ENCODE measurements around the gene TPSG1. TPM values are rescaled to one million over a fixed set of nuclear protein-coding genes. Genes with fewer than 3 reads are reported as not detected.

The TPSG1 gene
- total and polyA plus RNA-seq, 2 of the 13 experiments (the other 11 are each of a cell fraction or from before 2014, with no cell fraction given), result not detected

DNA sequence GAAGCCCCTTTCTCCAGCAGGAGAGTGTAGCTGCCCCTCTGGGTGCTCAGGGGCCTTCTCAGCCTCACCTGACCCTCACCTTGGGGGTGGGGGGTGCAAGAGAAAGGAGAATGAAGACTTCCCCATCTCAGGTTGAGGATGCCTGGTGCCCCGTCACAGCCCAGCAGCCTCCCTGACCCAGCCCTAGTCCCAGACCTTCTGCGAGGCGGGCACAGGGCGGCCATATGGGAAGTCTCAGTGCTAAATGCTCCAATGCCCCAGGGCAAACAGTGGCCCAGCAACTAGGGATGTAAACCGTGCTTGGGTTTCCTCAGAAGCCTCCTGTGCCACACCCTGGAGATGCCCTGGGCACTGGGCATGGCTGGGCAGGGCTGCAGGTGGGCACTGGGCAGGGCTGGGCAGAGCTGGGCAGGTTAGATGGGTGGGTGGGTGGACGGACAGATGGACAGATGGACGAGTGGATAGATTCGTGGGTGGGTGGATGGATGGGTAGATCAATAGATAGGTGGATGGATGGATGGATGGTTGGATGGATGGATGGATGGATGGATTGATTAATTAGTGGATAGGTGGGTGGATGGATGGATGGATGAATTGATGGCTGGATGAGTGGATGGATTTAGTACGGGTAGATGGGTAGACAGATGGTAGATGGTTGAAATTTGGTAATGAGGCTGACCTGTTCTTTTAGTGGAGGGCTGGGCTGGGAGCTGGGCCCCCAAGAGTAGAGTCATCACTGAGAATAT is 47.6 kb upstream of the TPSG1 start:
- 3% methylated on average over 5 of the region's 9 CpGs for WGBS (ENCODE audit: low lambda C conversion rate)
- intact Hi-C loops (cut with micrococcal nuclease; ENCODE audit: unreplicated experiment) (no loop called here), in situ Hi-C loops (cut with HindIII; ENCODE audit: extremely low pct_ligation_motif_present, low pct_unique_long_range_greater_than_20kb) (no loop called here)
- no peak for FAIRE-seq
- H3K4me3 ChIP-seq (replicated peaks in 1 of 3; ENCODE audit: insufficient read depth in 1 of 3, low read depth in 2 of 3, low read length in 3 of 3), result no peak overlapping the region
- H4K20me1 ChIP-seq (ENCODE audit: insufficient read depth, low read length), result no peaks in the 10 kb centered on the region
- DNase-seq (ENCODE audit: low spot score), result no peak
- H3K27ac ChIP-seq (ENCODE audit: extremely low read length, insufficient read depth, low read length), result no peak overlapping the region
- no peaks in the 10 kb centered on the region for H3K9me3 ChIP-seq (ENCODE audit: low read length)
- H3K4me2 ChIP-seq (ENCODE audit: low read depth, low read length), result no peak overlapping the region
- H2AFZ ChIP-seq (ENCODE audit: low read length), result no peak overlapping the region
- ChIA-PET POLR2A (no interaction called here), CTCF (ENCODE audit: low intra/inter-chr PET ratio, low total read pairs) (no interaction called here)
- peaks cover 9 to 45% of the 10 kb centered on the region in 2 experiments for H3K27me3 ChIP-seq (ENCODE audit: control insufficient read depth in 1 of 2, insufficient read depth in 2 of 2, low read length in 2 of 2)
- H3K4me1 ChIP-seq (ENCODE audit: insufficient read depth, low read length), result peaks cover 11% of the 10 kb centered on the region; the same call in 1 of the 2 replicates
- H3K9ac ChIP-seq (ENCODE audit: insufficient read depth, low read depth, low read length), result no peak overlapping the region
- no peak; the same call in 2 of the 3 replicates for ATAC-seq
- no peaks in the 10 kb centered on the region for H3K36me3 ChIP-seq (replicated peaks in 1 of 2; ENCODE audit: control insufficient read depth in 1 of 2, insufficient read depth in 2 of 2, low read length in 2 of 2)
- BruUV-seq (replicated peaks), result no TSS peak
- H3K79me2 ChIP-seq (ENCODE audit: insufficient read depth, low read length), result no peaks in the 10 kb centered on the region
- TF ChIP-seq ZBTB42 (CRISPR knock-in tag; IDR thresholded peaks at IDR 0.05) (no peak), RXRA (CRISPR knock-in tag; IDR thresholded peaks at IDR 0.05) (no peak), CEBPG (CRISPR knock-in tag; IDR thresholded peaks at IDR 0.05) (no peak), FOXJ3 (CRISPR knock-in tag; IDR thresholded peaks at IDR 0.05; ENCODE audit: borderline replicate concordance) (no peak), SUZ12 (IDR thresholded peaks at IDR 0.05; ENCODE audit: low read depth, low read length) (no peak), HHEX (CRISPR knock-in tag; IDR thresholded peaks at IDR 0.05) (no peak), ZNF567 (CRISPR knock-in tag; IDR thresholded peaks at IDR 0.05; ENCODE audit: borderline replicate concordance) (no peak)
- TF ChIP-seq, protein P1, sequence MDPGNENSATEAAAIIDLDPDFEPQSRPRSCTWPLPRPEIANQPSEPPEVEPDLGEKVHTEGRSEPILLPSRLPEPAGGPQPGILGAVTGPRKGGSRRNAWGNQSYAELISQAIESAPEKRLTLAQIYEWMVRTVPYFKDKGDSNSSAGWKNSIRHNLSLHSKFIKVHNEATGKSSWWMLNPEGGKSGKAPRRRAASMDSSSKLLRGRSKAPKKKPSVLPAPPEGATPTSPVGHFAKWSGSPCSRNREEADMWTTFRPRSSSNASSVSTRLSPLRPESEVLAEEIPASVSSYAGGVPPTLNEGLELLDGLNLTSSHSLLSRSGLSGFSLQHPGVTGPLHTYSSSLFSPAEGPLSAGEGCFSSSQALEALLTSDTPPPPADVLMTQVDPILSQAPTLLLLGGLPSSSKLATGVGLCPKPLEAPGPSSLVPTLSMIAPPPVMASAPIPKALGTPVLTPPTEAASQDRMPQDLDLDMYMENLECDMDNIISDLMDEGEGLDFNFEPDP (CRISPR knock-in tag; conservative IDR thresholded peaks at IDR 0.05), result no peak
- TF ChIP-seq, protein P2, sequence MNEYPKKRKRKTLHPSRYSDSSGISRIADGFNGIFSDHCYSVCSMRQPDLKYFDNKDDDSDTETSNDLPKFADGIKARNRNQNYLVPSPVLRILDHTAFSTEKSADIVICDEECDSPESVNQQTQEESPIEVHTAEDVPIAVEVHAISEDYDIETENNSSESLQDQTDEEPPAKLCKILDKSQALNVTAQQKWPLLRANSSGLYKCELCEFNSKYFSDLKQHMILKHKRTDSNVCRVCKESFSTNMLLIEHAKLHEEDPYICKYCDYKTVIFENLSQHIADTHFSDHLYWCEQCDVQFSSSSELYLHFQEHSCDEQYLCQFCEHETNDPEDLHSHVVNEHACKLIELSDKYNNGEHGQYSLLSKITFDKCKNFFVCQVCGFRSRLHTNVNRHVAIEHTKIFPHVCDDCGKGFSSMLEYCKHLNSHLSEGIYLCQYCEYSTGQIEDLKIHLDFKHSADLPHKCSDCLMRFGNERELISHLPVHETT (CRISPR knock-in tag; conservative IDR thresholded peaks at IDR 0.05), result no peak

Measured in HepG2 (cell line).